NCI-H1105 treated with DMSO at 0.1 percent for 48 hours (cell line): ENCODE results near the gene SST.
"Not testable (repeated sequence)": the region's sequence is repeated elsewhere in the genome, so short reads cannot be mapped to it uniquely, and the experiment has no call there.

Experiments
- DNase-seq: peaks from one replicate; lab custom pipeline; 2025; lab: John Stamatoyannopoulos, UW

The SST gene

DNA sequence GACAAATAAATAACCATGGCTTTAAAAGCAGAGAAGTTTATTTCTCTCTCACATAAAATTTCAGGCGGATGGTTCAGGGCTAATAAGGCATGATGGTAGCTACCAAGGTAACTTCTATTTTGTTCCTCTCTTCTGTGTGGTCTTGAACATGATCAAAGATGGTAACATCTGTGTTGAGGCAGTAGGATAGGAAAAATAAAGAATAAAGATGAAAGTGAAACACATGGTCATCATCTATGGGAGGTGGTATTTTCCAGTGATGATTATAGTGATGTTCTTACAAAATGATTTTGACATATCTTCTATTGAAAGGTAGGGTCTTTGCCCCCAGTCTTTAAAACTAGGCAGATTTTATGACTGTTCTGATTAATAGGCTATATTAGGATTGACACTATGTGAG, 14.2 kb upstream of the SST start:
- no peak for DNase-seq

- DNase-seq: not testable (repeated sequence)
These were observed 11.6 kb upstream of the SST start for GRCh38 chr3:187681756-187682155.

DNA sequence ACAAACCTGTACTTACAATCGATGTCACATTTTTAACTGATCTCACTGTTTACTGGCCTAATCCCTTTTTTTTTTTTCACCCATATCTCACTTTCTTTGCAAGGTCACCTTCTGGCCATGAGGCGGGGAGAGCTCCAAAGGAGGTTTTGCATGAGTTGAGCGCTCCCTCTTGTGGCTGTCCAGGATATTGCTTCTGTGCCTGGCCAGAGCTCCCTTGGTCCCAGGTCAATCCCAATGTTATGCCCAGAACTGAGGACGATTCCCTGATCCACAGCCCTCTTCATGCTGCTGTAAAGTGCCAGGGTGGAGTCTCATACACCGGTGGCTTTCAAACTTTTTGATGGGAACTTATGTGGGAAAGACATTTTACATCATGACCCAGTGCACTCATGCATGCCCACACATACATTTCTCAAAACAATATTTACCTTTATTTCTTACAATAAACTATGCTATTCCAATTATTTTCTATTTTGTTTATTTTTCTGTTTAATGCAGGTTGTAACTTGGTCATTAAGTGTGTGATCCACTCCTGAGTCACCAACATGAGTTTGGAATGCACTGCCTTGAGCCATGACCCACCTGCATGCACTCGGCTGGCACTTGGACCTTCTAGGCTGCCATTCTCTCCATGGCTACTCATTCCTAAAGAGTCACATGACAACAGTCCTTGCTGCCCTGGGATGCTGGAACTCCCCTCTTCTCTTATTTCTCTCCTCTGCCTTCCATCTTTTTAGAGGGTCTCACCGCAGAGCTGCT, 9.6 kb upstream of the SST start:
- peak; percentile 85 for DNase-seq

DNA sequence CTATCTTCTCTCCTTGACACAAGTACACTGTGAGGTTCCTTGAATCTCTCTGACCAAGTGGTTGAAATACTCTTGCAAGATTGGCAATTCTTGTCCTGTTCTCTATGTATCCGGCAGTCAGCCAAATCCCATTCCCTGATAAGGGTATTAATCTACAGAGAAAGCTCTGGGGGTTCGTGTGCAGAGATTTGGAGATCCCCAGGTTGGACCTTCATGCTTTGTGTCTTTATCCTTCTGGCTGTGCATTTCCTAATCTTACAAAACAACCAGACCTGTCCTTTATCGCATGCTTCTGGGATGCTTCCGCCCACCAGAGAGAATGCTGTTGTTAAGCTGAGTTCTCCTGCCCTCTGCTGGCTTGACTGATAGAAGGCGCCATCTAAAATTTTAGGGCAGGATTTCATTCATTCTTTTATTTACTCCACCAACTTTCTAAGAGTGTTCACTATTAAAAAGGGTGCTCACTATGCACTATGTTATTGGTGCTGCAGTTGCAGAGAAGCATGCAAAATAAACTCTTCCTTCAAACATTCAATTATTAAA, 8.6 kb upstream of the SST start:
- peak; percentile 81 for DNase-seq

GRCh38 chr3:187677604-187678003, 7.4 kb upstream of the SST start:
- peak; percentile 21 for DNase-seq

DNA sequence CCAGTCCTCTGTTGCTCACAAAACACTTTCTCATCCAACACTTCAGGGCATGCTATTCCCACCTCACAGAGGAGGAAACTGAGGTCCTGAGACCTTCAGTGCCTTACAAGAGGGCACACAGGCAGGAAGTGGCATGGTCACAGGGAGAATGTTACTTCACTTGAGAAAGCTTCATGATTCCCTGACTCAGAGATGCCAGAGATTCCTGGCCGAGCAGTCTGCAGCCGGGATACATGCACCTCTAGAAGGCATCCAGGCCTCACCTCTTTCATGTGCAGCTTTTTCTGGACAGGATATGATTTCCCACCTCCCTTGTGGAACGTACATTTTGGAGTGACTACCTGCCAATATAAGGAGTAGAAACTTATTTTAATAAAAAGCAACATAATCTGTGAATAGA, 2.8 kb upstream of the SST start:
- DNase-seq: no peak

- DNase-seq: peak; percentile 93
These were observed 2.7 kb downstream of the SST start for GRCh38 chr3:187667526-187667925.

DNA sequence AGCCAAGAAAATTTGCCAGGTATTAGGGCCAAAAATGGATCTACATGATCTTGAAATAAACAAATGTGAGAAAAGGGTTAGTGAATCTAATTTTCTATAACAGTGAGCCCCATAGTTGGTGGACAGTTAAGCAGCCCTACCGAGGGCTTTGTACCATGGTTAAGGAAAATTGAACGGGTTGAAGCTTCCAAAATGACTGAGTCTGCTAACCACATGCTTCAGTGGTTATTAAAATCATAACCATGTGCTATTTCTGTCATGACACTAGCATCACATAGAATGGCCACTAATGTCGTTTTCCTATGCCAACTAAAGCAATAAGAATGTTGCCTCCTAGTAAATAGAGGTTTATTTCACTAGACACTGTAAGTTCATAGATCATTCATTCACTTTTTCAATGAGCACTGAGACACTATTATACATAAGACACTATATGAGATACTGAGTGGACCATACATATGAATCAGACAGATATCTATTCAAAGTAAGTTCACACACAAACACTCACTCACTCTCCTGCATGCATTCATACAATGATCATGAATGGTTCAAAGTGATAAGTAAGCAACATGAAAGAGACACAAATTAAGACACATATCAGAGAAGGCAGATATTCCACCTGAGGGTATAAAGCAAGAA, 4.3 kb downstream of the SST start:
- no peak for DNase-seq

GRCh38 chr3:187665010-187665409, 5.2 kb downstream of the SST start:
- no peak for DNase-seq

- DNase-seq: no peak
These were observed 7.3 kb downstream of the SST start for GRCh38 chr3:187662848-187663409.

DNA sequence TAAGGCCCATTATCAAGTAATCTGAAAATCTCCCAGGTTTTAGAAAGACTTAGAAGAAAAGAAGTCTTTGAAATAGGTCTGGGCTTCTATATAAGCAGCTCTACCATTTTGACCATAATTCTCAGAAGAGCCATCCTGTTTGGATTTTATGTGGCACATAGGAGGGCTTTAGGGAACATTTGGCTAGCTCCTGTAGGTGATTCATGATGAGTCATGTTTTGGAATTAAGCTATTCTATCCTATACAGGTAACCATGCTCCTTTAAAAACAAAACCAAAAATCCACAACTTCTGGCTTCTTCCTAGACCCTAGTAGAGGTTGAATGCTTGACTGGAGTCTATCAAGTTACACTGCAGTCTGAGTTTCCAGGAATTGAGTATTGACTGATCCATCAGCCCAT, 8.9 kb downstream of the SST start:
- no peak for DNase-seq

- no peak for DNase-seq
These were observed 18.9 kb downstream of the SST start for GRCh38 chr3:187651282-187651681.

- no peak for DNase-seq
These were observed 22.0 kb downstream of the SST start for GRCh38 chr3:187648177-187648576.

- DNase-seq: no peak
These were observed 23.1 kb downstream of the SST start for GRCh38 chr3:187646906-187647660.

DNA sequence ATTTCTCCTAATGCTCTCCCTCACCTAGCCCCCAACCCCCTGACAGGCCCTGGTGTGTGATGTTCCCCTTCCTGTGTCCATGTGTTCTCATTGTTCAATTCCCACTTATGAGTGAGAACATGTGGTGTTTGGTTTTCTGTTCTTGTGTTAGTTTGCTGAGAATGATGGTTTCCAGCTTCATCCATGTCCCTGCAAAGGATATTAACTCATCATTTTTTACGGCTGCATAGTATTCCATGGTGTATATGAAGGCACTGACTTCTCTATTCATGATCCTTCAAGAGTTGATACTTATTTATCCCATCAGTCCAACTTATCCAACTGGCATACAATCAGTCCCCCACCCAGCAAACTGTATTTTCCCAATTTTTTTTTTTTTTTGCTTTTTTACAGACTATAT, 24.8 kb downstream of the SST start:
- not testable (repeated sequence) for DNase-seq

DNA sequence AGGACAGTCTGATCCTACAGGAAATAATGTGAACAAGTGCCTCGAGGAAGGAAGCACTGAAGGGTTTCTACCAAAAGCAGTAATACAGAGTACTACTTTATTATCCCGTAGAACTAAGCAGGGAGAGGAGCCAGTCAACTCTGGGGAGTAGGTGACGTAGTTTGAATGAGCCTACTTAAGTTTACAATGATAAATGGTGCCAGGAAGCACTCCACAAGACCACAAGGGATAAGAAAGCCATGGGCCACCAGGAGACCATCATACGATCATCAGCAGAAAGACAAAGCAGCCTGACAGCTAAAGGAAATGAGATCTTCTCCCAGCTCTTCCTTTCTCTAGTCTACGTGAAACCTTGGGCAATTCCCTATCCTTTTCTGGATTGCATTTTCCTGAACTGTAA, 27.3 kb downstream of the SST start:
- no peak for DNase-seq

- peak; percentile 100 for DNase-seq
These were observed 28.7 kb downstream of the SST start for GRCh38 chr3:187641320-187642016.

- DNase-seq: peak; percentile 49
These were observed 29.6 kb downstream of the SST start for GRCh38 chr3:187640569-187641059.

GRCh38 chr3:187639927-187640568, 30.1 kb downstream of the SST start:
- peak; percentile 49 for DNase-seq

DNA sequence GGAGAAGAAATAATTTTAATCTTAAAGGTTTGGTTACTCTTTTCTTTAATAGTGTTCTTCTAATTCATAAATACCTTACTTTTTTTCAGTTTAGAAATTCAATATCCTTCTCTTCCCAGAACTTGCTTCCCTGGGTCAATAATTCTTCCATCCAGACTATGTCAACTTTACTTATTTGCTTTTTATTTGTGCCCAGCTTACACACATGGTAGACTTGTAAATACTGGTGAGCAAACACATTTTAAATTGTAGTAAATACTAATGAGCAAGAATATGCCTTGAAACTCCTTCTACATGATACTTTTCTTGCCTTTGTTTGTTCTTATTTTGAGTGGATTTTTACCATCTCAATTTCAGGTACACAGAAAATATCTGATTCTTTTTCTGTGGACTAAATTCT, 33.7 kb downstream of the SST start:
- DNase-seq: no peak

- no peak for DNase-seq
These were observed 39.8 kb downstream of the SST start for GRCh38 chr3:187630404-187630803.
